Stimulated activated CD8-positive, alpha-beta memory T cell treated with anti-CD3 and anti-CD28 coated beads, Interleukin-12 subunit alpha, Interleukin-12 subunit beta, amount 100 ng/mL, for 4 hours (primary cell): Measurements from ENCODE around the gene IL18R1.

Experiments used
- DNase-seq: peaks from one replicate; pipeline ENCODE4 v3.0.0-alpha.2; 2020; ENCODE audit warnings: low read depth

IL18R1 gene

DNA sequence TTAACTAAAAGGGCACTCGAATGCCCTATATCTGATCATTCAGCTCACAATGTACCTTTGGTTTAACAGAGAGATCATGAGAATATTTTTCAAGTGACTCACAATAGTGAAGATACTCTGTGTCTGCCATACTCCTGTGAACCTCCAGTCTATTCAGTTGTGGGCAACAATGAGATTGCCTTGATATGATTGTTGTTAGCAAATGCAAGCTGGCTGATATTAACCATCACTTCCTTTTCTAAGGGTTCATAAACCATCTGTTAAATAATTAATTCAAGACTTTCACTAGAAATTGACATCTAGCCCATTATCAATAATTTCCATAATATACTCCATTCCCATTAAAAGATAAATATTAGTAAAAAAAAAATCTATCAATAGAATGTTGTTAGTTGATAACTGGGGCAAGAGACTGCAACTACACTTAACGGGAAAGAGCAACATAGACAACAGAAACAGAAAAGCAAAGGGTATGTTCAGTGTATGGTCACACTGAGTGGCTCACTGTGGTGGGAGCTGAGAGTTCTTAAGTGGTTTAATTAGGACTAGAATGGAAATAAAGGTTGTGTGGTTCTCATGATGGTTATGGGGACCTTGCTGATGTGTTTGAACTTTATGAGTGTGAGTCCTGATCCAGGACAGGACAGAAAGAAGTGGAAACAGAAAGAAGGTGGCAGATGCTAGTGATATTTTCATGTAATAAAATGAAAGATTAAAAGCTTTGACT lies 79.2 kb downstream of the IL18R1 start:
- DNase-seq, result no peak

DNA sequence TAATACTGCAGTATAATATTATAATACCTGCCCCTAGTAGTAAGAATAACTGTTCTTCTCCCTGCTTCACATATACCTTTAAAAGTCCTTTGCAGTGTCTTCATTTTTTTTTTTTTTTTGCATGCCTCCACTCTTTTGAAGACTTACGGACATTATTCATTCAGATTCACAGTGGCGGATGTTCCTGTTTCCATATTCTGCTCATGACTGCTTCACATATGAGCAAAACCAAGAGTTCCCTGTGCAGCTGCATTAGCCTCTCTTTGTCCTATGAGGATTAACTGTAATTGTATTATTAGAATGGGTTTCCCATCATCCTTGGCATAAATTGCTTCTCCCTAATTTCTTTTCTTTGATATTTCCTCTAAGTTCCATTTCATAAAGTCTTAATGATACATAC lies 80.1 kb downstream of the IL18R1 start:
- DNase-seq, result no peak

DNA sequence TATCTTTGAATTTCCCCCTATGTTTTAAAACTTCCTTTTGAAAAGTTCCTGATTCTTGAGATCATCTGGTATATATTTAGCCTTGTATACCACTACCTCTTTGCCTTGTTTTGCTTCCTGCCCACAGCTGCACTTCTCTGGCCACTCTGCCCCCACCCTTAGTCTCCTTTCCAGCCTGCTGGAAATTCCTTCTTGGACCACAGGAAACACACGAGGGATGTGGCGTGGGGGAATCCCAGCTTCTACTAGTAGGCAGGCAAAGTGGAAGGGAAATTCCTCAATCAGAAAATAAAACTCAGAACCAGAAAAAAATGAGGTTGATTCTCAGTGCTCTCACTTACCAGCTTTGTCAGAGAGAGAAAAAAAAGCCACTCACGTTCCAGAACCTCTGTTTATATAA lies 80.7 kb downstream of the IL18R1 start:
- no peak for DNase-seq

DNA sequence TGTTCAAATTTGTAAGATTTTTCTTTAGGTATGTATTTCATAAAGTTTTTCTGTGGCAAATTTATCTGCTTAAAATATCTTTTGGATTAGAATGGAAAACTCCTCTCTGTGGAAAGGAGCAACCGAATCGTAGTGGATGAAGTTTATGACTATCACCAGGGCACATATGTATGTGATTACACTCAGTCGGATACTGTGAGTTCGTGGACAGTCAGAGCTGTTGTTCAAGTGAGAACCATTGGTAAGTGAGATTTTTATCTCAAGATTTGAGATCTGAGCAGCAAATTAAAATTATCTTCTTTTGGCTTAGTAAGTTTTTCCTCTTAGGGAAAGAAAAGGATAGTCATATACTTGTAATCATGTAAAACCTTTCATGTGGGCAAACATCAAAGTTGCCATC lies 81.5 kb downstream of the IL18R1 start:
- DNase-seq, result no peak

DNA sequence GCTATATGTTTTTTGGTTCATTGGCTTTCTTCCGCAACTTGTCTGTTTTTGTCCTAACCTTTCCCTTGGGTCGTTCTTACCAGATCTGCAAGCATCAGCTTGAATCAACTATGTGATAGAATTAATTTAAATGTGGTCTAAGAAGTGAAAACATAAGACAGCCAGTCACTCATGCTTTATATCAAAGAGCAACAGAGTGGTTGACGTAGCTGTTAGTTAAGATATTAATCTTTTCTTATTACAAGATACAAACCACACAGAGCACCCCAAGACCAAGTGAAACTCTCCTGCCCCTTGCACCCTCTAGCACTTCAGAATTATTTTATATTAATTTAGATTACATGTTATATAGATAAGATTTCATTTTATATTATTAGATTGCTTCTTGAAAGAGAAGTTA lies 82.5 kb downstream of the IL18R1 start:
- DNase-seq, result no peak

DNA sequence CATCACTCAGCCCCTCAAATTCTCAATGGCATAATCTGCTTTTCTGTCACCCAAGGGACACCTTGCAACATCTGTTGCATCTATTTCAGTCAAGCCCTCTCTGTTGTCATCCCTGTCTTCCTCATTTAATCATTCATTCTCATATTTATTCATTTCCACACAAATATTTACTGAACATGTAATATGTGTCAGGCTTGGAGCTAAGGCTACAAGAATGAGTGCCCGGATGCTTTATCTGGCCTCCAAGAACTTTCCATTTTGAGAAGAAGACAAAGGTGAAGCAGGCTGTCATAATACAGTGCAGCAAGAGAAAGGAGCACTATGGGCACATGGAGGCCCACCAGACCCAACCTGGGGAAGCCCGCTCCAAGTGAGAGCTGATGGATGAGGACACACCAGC lies 83.0 kb downstream of the IL18R1 start:
- no peak for DNase-seq

DNA sequence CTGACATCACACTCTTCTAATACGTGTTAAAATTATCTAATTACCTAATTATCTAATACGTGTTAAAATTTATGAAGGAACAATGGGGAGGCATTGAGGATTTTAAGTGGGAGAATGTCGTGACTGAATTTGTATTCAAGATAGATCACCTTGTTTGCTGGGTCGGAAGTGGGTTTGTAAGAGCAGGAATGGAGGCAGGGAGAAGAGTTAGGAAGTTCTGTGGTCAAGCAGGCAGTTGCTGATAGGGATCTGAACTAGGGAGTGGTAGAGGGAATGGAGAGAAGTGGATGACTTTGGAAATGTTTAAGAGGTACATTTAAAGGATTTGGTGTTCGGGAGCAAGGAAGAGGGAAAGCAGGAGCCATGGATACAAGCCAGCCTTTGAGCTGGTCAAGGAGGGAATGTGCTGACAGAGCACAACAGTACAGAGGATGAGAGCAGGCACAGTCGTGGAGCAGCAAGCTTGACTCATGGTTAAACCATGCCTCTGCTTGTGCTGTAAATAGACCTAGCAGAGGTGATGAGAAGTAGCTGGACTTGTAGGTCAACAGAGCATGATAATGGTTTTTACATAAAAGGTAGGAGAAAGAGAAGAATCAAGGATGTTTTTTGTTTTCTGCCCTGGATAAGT lies 83.6 kb downstream of the IL18R1 start:
- no peak for DNase-seq

DNA sequence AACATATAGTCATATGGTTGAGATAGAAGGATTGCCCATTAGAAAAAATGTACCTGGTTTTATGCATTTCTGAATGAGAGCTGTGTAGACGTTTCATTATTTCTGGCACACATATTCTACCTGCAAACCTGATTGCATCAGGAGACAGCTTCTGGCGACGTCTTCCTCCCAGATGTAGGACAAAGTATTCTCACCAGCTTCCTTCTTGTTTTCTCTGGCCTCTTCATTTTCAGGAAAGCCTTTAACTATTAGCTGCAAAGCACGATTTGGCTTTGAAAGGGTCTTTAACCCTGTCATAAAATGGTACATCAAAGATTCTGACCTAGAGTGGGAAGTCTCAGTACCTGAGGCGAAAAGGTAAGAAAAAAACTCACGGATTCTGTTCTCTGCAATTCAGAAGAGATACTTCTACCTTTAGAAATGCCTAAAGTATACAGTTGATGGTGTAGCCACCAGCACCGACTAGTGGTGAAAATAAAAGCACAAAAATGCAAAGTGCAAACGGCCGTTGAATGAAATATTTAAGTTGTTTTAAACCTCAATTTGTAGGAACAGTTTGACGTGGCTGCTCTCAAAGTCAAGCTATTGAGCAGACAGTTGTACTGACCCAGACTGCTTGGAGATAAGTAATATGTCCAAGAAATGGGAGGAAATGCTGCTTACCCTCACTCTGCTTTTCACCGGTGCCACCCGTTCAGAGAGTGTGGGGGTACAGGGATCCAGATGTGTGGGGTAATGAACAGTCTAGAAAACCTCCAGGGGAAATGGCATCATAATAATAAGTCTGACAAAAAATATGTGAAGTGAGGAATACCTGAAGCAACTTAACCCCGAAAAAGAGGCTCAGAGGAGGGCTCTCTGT lies 87.6 kb downstream of the IL18R1 start:
- no peak for DNase-seq

DNA sequence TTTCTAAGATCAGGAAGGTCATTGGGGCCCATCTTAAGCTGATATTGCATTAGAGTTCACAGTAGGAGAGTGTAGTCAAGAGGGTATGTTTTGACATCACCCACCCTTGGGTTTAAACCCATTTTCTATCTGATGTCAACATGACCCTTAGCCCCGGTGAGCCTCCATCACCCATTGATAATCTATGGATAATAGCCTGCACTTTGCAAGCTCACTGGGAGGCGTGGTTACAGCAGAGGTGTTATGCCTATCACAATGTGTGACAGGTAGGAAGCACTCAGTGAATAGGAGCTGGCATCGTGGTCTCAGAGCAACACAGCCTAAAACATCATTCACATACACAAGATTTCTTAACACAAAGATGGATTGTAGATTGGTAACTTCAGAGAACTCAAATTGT lies 88.6 kb downstream of the IL18R1 start:
- DNase-seq, result no peak

DNA sequence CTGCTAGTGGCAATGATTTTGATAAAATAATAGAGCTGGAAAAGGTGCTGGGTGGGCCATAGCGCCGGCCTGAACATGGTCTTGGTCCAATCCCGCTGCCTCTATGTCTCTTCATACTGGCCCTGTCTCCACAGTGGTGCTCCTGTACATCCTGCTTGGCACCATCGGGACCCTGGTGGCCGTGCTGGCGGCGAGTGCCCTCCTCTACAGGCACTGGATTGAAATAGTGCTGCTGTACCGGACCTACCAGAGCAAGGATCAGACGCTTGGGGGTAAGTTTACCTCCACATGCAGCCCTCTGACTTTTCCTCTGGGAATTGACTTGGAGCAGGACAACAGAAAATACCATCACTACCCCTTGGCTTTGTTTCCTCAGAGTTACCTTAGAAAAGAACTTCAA lies 91.3 kb downstream of the IL18R1 start:
- no peak for DNase-seq
